ENCODE data around the gene TINAGL1.

Gene TINAGL1

GRCh38 chr1:31627930-31628559 is 51.7 kb downstream of the TINAGL1 start:
- DNase-seq, result no peak

- no peak for DNase-seq
Measured at GRCh38 chr1:31628931-31629556, 52.7 kb downstream of the TINAGL1 start.

GRCh38 chr1:31632649-31633048 is 56.3 kb downstream of the TINAGL1 start:
- no peak for DNase-seq

- no peak for DNase-seq
Measured at GRCh38 chr1:31633117-31633516, 56.8 kb downstream of the TINAGL1 start.

All from fibroblast of skin of back (primary cell).